GM06990 (cell line): ENCODE results near the gene MCF2L.

Experiments
- DNase-seq: peaks from one replicate; pipeline ENCODE4 v3.0.0-alpha.2; 2011; ENCODE audit not compliant: insufficient read length; ENCODE audit errors: extremely low read depth
- H3K27me3 ChIP-seq: replicated peaks from 2 replicates; pipeline ENCODE4 v1.6.0; 2011; ENCODE audit warnings: low read length; ENCODE audit not compliant: control insufficient read depth, insufficient read depth
- H3K36me3 ChIP-seq: 2 replicates; pipeline ENCODE4 v1.5.1; 2011; ENCODE audit warnings: low read length; ENCODE audit not compliant: control insufficient read depth, insufficient read depth
- H3K4me3 ChIP-seq: replicated peaks from 2 replicates; pipeline ENCODE4 v1.5.1; 2011; ENCODE audit warnings: low read depth, mild to moderate bottlenecking, control low read depth, low read length
- TF ChIP-seq, protein P1 (sequence below): IDR thresholded peaks from 2 replicates; pipeline ENCODE4 v1.5.1; 2011; ENCODE audit warnings: low read length, control low read depth, mild to moderate bottlenecking, inconsistent platforms; ENCODE audit not compliant: insufficient read depth, poor library complexity, severe bottlenecking

MCF2L gene

DNA sequence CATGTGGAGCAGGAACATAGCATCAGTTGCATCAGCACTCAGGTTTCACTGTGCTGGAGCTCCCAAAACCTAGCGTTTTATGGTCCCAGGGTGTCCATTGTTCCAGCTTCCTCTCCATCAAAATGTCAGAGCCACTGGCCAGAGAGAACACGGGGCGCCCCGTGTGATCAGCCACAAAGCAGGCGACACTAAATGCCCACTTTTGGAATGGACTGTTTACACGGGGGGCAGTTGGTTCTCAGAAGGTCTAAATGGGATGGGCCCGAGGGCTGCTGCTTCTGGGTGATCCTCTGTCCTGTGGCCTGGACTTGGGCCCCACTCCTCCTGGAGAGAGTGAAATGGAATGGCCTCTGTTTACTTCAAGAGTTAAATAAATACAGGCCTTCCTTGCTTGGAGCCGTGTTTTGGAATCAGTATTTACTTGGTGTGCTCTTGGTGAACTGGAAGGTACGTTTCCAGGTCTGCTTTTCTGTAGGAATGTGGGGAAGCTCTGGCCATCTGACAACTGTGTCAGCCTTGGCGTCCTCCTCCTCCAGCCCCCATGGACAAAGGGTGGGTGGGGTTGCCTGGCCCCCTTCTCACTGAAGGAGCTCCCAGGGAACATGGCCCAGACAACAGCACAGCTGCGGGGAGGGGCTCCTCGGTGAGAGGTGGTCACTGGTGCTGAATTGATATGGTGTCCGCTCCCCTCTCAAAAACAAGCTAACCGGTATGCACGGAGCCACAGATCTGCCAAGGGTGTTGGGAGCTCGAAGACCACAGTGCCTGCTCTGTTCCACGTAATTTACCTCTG lies 16.1 kb upstream of the MCF2L start:
- TF ChIP-seq, protein P1, sequence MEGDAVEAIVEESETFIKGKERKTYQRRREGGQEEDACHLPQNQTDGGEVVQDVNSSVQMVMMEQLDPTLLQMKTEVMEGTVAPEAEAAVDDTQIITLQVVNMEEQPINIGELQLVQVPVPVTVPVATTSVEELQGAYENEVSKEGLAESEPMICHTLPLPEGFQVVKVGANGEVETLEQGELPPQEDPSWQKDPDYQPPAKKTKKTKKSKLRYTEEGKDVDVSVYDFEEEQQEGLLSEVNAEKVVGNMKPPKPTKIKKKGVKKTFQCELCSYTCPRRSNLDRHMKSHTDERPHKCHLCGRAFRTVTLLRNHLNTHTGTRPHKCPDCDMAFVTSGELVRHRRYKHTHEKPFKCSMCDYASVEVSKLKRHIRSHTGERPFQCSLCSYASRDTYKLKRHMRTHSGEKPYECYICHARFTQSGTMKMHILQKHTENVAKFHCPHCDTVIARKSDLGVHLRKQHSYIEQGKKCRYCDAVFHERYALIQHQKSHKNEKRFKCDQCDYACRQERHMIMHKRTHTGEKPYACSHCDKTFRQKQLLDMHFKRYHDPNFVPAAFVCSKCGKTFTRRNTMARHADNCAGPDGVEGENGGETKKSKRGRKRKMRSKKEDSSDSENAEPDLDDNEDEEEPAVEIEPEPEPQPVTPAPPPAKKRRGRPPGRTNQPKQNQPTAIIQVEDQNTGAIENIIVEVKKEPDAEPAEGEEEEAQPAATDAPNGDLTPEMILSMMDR, result no peak
- no peak overlapping the region for H3K4me3 ChIP-seq
- no peaks in the 10 kb centered on the region for H3K36me3 ChIP-seq
- no peak for DNase-seq
- H3K27me3 ChIP-seq, result peaks cover 2% of the 10 kb centered on the region

DNA sequence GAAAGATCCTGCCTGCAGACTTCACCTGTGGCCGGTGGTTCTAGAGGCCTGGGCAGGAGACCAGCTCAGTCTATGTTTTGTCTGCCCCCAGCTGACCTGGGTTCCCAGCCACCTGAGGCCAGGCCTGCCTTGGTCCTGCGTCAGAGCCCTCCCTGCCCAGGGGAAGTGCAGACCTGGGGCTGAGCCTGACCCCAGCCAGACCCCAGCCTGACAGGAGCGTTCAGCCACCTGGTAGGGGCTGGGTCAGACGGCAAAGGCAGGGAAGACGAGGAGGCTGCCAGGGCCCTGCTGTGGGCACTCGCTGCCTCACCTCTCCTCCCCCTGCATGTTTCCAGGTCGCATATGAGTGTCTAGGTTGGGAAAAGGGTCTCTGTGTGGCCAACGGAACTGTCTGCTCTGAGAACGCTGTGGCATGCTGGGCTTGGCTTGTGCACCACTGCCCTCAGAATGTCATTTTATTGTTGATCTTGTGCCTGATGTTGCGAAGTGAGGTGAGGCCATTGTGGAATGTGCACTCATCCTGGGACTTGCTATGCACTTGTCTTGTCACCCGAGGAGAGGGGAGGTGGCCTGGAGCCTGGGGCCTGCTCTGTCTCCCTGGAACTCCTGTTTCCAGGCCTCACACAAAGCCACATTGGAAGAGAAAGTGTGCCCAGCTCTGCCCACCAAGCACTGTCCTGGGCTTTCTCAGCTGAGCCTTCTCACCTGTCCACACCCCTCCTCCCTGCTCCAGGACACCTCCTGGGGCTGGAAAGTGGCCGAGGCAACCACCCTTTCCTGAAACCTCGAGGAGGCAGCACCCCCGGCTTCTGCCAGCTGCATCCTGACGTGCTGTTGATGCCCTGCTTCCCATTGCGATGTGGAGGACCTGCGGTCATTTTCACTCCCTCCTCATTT lies 15.2 kb upstream of the MCF2L start:
- DNase-seq, result no peak
- H3K27me3 ChIP-seq, result peaks cover 2% of the 10 kb centered on the region
- TF ChIP-seq, protein P1, result no peak

DNA sequence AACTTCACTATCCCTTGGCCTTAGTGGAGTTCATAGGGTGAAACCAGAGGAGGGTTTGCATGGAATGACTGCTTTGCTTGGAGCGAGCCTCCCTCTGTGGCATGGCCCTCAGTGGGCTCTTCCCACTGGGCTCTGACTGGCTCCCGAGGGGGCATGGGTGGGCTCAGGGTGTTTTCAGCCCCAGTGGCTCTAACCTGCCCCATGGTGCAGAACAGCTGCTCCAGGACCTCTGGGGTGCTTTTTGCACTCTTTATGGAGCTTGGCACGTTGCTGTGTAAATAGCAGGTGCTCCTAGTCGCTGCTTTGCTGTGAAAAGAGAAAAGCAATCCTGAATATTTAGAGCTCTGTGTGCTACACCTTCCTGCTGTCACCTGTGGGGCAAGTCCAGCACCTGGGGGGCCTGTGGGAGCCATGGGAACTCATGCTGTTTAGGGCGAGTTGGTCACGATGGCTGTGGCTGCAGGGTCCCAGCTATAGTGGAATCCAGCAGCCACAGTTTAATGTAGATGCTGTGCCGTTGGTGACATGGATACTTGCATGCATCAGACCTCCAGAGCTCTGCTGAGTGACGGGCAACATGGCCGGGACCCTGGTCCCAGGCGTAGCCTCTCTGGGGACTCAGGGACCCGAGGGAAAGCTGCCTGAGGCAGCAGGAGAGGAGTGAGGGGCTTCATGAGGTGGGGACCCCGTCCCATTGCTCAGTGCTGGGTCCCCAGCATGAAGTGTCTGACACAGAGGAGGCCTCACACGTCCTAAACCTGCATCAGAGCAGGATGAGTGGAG lies 14.3 kb upstream of the MCF2L start:
- DNase-seq, result no peak
- TF ChIP-seq, protein P1, result no peak
- Histone ChIP-seq H3K36me3 (no peaks in the 10 kb centered on the region), H3K27me3 (peaks cover 2% of the 10 kb centered on the region), H3K4me3 (no peak overlapping the region)

More for the DNA sequence above, 15.2 kb upstream of the MCF2L start:
- H3K4me3 ChIP-seq, result no peak overlapping the region
- H3K36me3 ChIP-seq, result no peaks in the 10 kb centered on the region

DNA sequence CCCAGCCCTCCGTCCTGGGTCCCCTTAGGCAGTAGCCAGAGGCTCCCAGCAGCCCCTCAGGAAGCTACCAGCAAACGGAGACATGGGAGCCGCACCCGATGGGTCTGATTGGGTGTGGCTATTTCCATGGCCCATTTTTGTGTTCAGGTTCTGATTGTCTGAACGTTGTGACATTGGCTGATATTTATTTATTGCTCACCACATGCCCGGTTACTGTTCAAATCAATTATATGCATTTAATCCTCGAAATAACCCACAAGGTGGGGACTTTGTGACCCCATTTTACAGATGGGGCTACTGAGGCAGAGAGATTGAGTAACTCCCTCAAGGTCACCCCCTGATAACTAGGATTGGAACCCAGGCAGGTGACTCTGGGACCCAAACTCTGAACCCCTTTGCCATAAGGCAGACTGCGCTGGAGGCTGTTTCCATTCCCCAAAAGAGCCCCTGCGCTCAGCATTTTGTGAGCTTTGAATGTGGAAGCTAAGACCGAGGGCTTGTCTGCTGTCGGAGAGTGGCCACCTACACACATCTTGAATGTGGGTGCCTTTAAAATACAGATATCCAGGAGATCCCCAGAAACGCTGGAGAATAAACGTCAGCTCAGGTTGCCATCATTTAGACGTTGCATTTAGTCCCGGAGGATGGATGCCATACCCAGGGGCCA lies 13.6 kb upstream of the MCF2L start:
- no peak overlapping the region for H3K4me3 ChIP-seq
- H3K36me3 ChIP-seq, result no peaks in the 10 kb centered on the region
- peaks cover 2% of the 10 kb centered on the region for H3K27me3 ChIP-seq
- no peak for DNase-seq
- TF ChIP-seq, protein P1, result no peak

DNA sequence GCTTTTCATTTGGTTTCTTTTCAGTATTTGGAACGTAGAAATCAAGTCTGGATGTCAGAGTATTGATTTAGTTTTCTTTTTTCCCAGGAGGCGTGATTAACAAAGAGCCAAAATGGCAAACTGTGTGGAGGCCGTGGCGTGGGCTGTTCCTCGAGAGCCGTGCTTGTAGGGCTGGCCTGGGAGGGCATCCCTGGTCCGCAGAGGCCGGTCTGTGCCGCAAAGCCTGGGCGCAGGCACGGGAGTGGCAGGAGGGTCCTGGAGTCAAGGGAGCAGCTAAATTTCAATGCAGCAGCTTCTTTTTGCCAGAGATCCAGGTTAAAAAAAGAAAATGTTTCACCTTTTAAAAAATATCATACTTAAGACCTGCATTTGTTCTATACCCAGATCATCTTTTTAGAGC lies 13.1 kb upstream of the MCF2L start:
- DNase-seq, result no peak
- Histone ChIP-seq H3K27me3 (peaks cover 2% of the 10 kb centered on the region), H3K36me3 (no peaks in the 10 kb centered on the region), H3K4me3 (no peak overlapping the region)
- TF ChIP-seq, protein P1, result no peak
